Epithelial cell of esophagus (primary cell): Measurements from ENCODE around the gene ZNRD2.

Experiments used
- DNase-seq: peaks from one replicate; pipeline ENCODE4 v3.0.0; 2010; ENCODE audit warnings: low read depth
- H3K4me3 ChIP-seq: 2 replicates; pipeline ENCODE4 v1.5.1; 2011; ENCODE audit warnings: mild to moderate bottlenecking, low read length, control low read depth
- TF ChIP-seq, protein P1 (sequence below): IDR thresholded peaks from 2 replicates; pipeline ENCODE4 v1.5.1; 2011; ENCODE audit warnings: low read depth, mild to moderate bottlenecking, low read length, control low read depth, inconsistent platforms; ENCODE audit not compliant: insufficient read depth; ENCODE audit errors: missing control alignments

ZNRD2 gene

DNA sequence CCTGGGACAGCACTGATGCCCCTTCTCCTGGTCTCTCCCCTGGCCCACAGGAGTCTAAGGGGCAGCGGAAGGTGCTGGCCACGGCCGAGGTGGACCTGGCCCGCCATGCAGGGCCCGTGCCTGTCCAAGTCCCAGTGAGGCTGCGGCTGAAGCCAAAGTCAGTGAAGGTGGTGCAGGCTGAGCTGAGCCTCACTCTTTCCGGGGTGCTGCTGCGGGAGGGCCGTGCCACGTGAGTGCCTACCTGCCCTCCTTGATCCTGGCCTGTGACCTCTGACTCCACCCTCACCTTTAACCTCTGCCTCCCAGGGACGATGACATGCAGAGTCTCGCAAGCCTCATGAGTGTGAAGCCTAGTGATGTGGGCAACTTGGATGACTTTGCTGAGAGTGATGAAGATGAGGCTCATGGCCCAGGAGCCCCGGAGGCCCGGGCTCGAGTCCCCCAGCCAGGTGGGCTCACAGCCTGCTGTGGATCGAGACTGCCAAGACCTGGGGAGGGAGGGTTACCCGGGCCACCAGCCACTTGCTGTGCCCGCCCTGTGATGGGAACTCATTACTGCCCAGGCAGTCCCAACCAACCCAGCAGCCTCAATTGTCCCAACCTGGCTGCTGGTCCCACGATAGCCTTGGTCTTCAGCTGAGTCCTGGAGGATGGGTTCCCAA is 9.9 kb downstream of the ZNRD2 start:
- DNase-seq: no peak
- TF ChIP-seq, protein P1, sequence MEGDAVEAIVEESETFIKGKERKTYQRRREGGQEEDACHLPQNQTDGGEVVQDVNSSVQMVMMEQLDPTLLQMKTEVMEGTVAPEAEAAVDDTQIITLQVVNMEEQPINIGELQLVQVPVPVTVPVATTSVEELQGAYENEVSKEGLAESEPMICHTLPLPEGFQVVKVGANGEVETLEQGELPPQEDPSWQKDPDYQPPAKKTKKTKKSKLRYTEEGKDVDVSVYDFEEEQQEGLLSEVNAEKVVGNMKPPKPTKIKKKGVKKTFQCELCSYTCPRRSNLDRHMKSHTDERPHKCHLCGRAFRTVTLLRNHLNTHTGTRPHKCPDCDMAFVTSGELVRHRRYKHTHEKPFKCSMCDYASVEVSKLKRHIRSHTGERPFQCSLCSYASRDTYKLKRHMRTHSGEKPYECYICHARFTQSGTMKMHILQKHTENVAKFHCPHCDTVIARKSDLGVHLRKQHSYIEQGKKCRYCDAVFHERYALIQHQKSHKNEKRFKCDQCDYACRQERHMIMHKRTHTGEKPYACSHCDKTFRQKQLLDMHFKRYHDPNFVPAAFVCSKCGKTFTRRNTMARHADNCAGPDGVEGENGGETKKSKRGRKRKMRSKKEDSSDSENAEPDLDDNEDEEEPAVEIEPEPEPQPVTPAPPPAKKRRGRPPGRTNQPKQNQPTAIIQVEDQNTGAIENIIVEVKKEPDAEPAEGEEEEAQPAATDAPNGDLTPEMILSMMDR: no peak

DNA sequence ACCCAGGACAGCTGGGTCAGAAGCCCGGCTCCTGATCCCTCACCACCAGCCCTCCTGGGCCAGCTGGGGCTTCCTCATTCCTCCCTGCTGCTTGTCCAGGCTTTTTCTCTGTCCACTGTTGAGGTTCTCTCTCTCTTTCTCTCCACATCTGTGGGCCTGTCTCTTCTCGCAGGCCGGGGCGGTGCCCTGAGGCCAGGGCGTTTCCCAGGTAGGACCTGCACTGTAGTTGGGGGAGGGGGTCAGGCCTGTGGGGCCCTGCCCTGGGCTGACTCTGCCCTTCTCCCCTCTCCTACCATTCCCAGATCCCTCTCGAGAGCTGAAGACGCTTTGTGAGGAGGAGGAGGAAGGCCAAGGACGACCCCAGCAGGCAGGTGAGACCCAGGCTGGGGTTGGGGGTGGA is 10.5 kb downstream of the ZNRD2 start:
- no peak for DNase-seq
- H3K4me3 ChIP-seq: no peak overlapping the region
- TF ChIP-seq, protein P1: no peak

More for the DNA sequence above, 9.9 kb downstream of the ZNRD2 start:
- H3K4me3 ChIP-seq: no peak overlapping the region

DNA sequence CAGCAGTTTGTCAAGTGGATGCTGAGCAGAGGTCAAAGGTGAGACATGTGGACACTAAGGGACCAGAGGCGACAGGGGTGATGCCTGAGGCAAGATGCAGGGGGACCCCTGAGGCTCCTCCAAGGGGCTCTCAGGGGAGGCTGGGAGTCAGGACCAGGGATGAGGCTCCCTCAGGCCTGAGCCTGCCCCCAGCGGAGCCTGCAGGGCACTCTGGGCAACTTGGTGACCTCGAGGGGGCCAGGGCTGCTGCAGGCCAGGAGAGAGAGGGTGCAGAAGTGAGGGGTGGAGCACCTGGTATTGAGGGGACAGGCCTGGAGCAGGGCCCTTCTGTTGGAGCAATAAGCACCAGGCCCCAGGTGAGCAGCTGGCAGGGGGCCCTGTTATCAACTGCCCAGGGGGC is 11.7 kb downstream of the ZNRD2 start:
- TF ChIP-seq, protein P1: no peak
- no peak overlapping the region for H3K4me3 ChIP-seq
- no peak for DNase-seq

DNA sequence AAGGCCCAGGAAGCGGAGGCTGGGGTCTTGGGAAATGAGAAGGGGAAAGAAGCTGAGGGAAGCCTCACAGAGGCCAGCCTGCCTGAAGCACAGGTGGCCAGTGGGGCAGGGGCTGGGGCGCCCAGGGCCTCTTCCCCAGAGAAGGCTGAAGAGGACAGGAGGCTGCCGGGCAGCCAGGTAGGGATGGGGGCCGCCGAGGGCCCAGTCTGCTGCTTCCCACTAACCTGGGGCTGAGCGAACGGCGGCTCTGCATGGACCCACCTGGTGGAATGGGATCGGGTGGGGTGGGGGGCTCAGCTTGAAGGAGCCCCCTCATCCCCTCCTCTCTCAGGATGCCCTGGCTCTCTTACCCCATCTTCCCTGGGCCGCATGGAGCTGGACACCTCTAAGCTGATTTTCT is 13.3 kb downstream of the ZNRD2 start:
- no peak for DNase-seq
- no peak overlapping the region for H3K4me3 ChIP-seq
- TF ChIP-seq, protein P1: no peak

DNA sequence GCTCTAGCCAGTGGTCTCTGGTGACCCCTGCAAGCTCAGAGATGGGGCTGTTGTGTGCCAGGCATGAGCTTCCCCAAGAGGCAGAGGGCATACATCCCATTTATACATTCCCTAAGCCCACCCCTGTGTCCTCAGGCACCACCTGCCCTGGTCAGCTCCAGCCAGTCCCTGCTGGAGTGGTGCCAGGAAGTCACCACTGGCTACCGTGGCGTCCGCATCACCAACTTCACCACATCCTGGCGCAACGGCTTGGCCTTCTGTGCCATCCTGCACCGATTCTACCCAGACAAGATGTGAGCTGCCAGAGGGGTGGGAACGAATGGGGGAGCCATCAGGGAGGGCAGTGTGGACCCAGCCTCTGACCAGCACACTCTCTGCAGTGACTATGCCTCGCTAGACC is 13.8 kb downstream of the ZNRD2 start:
- DNase-seq: no peak
- TF ChIP-seq, protein P1: no peak
- no peak overlapping the region for H3K4me3 ChIP-seq

DNA sequence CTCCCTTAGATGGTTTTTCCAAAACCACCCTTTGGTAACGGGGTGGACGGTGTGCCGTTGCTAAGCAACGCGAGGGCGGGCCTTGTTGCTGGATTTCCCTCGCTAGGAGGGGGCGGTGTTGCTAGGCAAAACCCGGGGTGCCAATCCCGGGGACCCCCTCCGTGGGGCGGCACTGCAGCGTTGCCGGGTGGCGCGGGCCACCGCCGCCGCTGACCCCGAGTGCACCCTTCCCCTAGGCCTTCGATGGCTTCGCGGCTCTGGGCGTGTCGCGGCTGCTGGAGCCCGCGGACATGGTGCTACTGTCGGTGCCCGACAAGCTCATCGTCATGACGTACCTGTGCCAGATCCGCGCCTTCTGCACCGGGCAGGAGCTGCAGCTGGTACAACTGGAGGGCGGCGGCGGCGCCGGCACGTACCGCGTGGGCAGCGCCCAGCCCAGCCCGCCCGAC is 14.5 kb downstream of the ZNRD2 start:
- H3K4me3 ChIP-seq: no peak overlapping the region
- TF ChIP-seq, protein P1: no peak
- DNase-seq: no peak
